ENCODE measurements around the gene MAGEA4.

Gene MAGEA4

GRCh38 chrX:151912780-151913179, at the start of gene MAGEA4:
MAGEA4 (plus strand) TSS chrX:151912889; CDS start chrX:151923665, 10,776 bp downstream.
- no peak for FAIRE-seq
- TF ChIP-seq CTCF (IDR thresholded peaks at IDR 0.05; ENCODE audit: insufficient read depth, missing control alignments) = no peak
- no peak for DNase-seq (ENCODE audit: insufficient read length, low spot score)

- TF ChIP-seq CTCF (IDR thresholded peaks at IDR 0.05; ENCODE audit: insufficient read depth, missing control alignments) = no peak
- FAIRE-seq (no peak), DNase-seq (ENCODE audit: insufficient read length, low spot score) (no peak)
Measured at GRCh38 chrX:151870602-151871001, 42.1 kb upstream of the MAGEA4 start.

GRCh38 chrX:151871244-151871643, 41.4 kb upstream of the MAGEA4 start:
- FAIRE-seq (no peak), DNase-seq (ENCODE audit: insufficient read length, low spot score) (no peak)
- no peak for TF ChIP-seq CTCF (IDR thresholded peaks at IDR 0.05; ENCODE audit: insufficient read depth, missing control alignments)

- no peak for DNase-seq (ENCODE audit: insufficient read length, low spot score)
- TF ChIP-seq CTCF (IDR thresholded peaks at IDR 0.05; ENCODE audit: insufficient read depth, missing control alignments) = no peak
- FAIRE-seq = no peak
Measured at GRCh38 chrX:151873096-151873495, 39.6 kb upstream of the MAGEA4 start.

GRCh38 chrX:151875270-151876026, 37.2 kb upstream of the MAGEA4 start:
- no peak for TF ChIP-seq CTCF (IDR thresholded peaks at IDR 0.05; ENCODE audit: insufficient read depth, missing control alignments)
- DNase-seq (ENCODE audit: insufficient read length, low spot score) = no peak
- FAIRE-seq = no peak

- no peak for FAIRE-seq
Measured at GRCh38 chrX:151878574-151878973, 34.1 kb upstream of the MAGEA4 start.

More at GRCh38 chrX:151878574-151878973, 34.1 kb upstream of the MAGEA4 start:
- no peak for TF ChIP-seq CTCF (IDR thresholded peaks at IDR 0.05; ENCODE audit: insufficient read depth, missing control alignments)
- no peak for DNase-seq (ENCODE audit: insufficient read length, low spot score)
